GM19239 (cell line): ENCODE data around the gene EIF4G3.
A peak's percentile ranks its signal among the peaks of the same experiment; 100 is the strongest.
"Not testable (repeated sequence)": the region's sequence is repeated elsewhere in the genome, so short reads cannot be mapped to it uniquely, and the experiment has no call there.

Experiments used
- DNase-seq: peaks from one replicate; pipeline ENCODE4 v3.0.0; 2011; ENCODE audit warnings: low spot score; ENCODE audit not compliant: insufficient read length
- FAIRE-seq: peaks from 2 replicates; lab custom pipeline; 2011; peaks lifted over from hg19 to GRCh38; lab: Jason Lieb, UNC

The EIF4G3 gene

DNA sequence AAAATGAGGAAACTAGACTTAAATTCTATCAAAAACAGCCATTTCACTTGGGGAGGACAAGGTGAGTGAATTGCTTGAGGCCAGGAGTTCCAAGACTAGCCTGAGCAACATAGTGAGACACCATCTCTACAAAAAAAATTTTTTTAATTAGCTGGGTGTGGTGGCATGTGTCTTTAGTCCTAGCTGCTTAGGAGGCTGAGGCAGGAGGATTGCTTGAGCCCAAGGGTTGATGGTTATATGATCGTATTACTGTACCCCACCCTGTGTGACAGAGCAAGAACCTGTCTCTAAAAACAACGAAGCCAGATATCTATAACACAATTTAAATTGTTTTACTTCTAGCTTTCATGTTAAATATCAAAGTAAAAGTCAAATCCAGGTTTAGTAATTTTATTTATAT lies 263.5 kb downstream of the EIF4G3 start:
- FAIRE-seq (no peak), DNase-seq (no peak)

DNA sequence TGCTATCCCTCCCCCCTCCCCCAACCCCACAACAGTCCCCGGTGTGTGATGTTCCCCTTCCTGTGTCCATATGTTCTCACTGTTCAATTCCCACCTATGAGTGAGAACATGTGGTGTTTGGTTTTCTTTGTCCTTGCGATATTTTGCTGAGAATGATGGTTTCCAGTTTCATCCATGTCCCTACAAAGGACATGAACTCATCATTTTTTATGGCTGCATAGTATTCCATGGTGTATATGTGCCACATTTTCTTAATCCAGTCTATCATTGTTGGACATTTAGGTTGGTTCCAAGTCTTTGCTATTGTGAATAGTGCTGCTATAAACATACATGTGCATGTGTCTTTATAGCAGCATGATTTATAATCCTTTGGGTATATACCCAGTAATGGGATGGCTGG lies 269.2 kb downstream of the EIF4G3 start:
- DNase-seq, FAIRE-seq: not testable (repeated sequence)

DNA sequence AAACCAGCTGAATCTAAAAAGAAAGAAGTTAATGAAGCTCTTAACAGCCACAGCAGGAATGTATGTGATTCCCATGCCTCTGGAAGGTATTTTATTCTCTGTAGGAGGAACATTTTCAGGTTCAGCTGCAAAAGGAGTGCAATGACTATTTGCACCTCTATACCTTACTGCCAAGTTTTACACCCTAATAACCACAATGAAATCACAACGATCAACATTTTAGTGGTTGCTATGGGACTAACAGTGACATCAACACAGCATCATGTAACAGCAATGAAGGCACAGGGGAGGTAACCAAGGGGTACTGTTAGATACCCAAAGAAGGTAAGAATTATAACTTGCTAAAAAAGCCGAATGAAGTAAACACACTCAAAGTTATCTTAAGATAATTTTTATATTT lies 273.3 kb downstream of the EIF4G3 start:
- no peak for FAIRE-seq
- no peak for DNase-seq

DNA sequence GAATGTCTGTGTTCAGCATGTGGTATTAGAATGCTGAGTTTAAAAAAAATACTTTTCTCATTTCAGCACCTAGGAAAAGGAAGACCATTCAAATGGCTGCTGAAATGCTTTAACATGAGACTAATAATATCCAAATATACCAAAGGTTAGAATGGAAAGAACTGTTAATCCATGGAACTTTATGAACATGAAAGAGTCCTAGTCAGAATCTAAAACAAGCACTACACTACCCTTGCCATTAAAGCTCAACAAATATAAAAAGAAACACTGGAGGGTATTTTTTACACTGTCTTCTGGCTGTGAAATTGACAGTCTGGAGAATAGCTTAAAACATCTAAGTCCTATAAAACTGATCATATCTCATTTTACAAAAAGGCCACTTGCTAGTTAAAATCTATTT lies 276.6 kb downstream of the EIF4G3 start:
- DNase-seq = no peak
- FAIRE-seq = no peak

DNA sequence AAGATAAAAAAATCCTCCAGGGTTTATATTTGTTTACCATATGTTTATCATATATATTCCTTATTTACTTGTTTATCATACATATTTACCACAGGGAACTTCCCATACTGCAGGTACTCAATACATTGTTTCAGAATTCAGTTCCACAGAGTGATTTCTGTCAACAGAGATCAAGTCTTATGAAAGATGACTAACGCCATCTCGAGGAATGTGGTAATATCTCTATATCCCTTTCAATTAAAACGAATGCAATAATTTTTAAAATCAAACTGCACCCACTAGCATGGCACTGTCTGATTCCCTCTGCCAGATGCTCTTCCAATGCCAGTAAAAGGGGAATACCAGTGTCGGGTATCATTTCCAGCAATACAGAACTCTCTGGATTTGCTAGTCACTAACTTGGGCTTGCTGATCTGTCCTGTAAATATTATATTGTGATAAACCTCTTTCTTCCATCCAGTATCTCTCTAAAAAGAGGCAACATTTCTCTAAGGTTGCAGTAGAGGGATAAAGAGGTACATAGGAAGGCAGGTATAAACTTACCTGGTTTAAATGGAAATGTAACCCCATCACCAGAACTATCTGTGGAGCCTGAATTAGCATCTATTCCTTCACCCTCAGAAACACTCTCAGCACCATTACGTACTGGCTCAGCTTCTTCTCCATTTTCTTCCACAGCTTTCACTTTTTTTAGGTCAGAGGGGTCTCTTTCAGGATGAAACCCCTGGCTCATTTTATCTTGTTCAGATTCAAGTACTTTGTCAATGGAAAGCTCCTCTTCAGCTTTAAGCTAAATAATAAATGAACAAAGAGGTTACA lies 277.3 kb downstream of the EIF4G3 start:
- DNase-seq (no peak), FAIRE-seq (no peak)

DNA sequence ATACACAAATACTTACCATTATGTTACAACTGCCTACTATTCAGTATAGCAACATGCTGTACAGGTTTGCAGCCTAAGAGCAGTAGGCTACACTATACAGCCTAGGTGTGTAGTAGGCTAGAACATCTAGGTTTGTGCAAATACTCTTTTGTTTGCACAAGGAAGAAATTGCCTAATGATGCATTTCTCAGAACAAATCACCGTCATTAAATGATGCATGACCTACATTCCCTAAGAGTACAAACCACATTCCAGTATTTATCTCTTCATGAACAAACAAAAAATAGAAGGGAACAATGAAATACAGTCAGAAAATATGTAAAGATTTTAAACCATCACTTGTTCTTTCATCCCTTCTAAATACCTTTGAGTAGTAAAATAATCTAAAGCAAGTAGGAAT lies 279.9 kb downstream of the EIF4G3 start:
- FAIRE-seq (peak; percentile 31), DNase-seq (no peak)

DNA sequence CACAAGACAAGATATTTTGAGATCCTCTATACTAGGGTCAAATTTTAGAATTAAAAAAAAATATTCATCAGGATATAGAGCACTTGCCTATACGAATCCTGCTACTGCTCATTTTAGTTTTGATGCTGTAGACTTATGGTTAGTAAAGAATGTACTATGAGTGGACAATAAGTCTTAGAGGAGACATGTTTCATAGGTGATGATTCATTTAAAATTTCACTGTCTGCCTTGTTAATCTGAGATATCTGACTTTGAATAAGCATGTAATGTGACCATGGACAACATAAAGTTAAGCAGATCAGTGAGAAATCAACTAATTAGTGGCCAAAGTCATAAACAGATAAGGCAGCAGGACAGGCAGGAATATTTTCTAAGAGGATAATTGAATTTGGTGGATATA lies 282.8 kb downstream of the EIF4G3 start:
- no peak for DNase-seq
- no peak for FAIRE-seq

DNA sequence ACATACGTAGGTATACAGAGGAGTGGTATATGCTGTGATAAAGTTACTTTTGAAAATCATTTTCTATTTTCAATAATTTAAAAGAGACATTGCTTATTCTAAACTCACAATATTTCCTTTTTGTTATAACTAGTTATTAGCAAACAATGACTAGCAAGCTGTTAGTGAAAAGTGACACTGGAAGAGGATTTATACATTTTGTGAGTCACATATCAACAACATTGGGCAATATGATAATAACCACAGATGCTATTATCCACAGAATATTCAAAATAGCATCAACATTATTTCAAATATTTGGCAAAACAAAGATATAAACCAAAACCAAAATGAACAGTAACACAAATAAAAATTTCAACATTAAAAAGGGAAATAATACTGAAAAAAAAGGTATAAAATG lies 285.6 kb downstream of the EIF4G3 start:
- FAIRE-seq (no peak), DNase-seq (no peak)

DNA sequence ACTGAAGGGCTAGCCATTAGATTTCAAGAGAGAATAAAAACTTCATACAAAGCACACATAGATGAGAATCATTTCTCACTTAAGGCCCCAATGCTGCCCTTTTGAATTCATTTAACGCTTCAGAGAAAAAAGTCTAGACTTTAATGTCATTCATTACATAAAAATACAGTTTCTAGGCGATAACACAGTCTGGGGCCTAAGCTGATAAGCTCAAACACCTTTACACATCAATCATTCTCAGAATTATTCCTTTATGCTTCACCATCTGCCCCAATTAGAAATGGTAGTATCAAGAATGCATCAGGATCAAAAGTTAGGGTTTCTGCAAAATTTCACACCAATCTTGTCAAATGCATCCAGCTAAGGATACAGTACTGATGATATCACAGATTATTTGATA lies 289.5 kb downstream of the EIF4G3 start:
- DNase-seq (no peak), FAIRE-seq (no peak)

DNA sequence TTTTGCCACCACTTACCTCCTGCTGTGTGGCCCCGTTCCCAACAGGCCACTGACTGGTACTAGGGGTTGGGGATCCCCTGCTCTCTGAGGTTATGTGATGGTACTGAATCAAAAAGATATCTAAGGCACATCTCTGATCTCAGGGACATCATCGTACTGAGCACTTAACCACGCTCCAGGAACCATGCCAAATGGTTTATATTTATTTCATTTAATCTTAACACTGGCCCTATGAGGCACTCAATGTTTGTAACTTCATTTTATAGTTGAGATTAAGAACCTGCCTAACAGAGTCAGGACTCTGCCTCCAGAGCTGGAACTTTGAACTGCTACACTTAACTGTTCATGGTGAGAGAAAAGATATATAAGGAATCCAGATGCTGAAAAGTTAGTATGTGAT lies 291.6 kb downstream of the EIF4G3 start:
- FAIRE-seq (no peak), DNase-seq (no peak)

DNA sequence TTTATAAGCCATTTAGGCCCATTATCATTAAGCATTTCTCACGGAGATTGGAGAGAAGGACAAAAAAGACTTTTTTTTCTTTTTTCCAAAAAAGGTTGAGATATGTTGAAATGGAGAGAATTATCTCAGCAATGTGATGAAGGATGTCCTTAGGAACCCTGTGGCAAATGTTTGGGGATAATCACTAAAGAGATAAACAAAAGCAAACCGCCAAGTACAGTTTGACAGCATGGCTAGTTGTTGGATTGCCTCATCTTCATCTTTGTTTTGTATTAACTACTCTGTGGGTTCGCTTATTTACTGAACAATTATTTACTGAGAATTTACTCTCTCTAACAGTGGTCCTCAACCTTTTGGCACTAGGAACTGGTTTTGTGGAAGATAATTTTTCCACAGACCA lies 292.2 kb downstream of the EIF4G3 start:
- no peak for FAIRE-seq

DNA sequence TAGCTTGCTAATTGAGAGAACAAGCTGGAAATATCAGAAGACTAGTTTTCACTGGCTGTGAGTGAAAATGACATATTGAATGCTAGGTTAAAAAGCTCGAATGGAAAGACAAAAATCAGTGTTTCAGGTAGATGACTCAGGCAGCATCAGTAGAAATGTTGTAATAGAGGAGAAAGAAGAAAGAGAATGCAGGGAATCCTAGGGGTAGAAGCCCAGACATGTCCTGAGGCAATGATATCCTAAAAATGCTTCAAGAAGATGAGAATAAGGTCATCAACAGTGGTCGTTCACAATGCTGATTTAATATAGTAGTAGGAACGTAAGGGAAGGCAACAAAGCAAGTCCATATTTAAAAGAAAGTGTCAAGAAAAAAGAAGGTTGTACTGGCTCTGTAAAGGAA lies 292.9 kb downstream of the EIF4G3 start:
- no peak for FAIRE-seq
- no peak for DNase-seq

More for the DNA sequence above, 292.2 kb downstream of the EIF4G3 start:
- DNase-seq = no peak

DNA sequence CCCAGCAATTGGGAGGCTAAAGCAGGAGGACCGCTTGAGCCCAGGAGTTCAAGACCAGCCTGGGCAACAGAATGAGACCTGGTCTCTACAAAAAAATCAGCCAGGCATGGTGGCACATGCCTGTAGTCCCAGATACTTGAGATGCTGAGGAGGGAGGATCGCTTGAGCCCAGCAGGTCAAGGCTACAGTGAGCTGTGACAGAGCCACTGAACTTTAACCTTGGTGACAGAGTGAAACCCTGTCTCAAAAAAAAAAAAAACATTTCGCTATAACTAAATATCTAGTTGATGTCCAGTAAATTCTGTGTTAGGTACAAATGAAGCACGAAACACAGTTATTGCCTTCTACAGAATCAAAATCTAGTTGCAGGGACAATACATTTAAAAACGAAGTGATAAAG lies 293.9 kb downstream of the EIF4G3 start:
- FAIRE-seq = no peak
- no peak for DNase-seq

DNA sequence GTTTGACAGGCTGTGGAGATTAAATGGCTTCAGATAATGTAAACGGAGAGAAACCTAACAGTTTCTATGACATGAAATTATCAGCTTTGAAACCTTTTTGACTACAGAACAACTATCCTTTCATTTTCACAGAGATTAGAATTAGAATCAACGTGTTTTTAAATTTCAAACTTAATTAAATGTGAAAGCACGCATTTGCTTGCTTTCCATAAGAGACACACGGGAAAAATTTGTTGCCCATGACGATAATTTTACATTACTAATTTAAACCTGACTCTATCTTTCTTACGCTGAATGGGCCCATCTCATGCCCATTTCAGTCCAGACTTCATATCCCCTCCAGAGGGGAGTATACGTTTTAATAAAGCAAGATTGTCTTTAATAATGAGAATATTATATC lies 297.9 kb downstream of the EIF4G3 start:
- FAIRE-seq (no peak), DNase-seq (no peak)

DNA sequence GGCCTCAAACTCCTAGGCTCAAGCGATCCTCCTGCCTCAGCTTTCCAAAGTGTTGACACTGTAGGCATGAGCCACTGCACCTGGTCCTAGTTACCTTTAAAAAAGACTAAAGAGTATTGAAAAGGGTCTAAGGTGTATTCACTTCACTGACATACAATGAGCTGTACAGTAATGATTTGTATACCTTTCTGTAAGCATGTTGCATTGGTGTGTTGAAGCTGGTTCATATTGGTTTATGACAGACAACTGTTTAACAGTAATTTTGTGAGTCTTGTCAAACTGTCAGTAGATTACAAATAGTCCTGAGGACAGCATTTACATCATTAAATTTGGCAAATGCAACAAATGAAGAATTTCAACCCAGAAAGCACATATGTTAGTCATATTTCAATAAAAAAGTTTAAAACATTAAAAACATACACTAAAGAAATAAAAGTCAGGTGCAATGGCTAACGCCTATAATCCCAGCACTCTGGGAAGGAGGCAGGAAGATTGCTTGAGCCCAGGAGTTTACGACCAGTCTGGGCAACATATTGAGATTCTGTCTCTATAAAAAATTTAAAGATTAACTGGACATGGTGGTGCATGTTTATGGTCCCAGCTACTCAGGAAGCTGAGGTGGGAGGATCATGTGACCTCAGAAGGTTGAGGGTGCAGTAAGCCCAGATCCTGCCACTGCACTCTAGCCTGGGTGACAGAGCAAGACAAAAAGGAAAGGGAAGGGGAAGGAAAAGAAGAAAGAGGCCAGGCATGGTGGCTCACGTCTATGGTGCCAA lies 301.3 kb downstream of the EIF4G3 start:
- no peak for FAIRE-seq

DNA sequence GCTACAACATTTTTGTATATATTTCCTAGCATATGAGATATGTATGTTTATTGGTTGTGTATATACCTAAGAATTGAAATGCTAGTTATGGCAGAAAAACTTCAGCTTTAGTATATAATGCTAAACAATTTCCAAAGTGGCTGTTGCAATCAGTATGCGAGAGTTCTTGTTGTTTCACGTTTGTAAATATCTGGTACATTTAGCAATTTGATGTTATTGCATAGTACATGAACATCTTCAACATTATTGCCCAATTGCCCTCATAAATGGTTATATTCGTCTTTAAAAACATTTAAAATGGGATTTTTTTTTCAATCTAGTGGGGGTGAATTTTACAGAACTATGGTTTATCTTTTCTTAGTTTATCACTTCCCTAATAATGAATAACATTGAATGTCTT lies 303.4 kb downstream of the EIF4G3 start:
- DNase-seq (no peak), FAIRE-seq (no peak)

More for the DNA sequence above, 301.3 kb downstream of the EIF4G3 start:
- no peak for DNase-seq

DNA sequence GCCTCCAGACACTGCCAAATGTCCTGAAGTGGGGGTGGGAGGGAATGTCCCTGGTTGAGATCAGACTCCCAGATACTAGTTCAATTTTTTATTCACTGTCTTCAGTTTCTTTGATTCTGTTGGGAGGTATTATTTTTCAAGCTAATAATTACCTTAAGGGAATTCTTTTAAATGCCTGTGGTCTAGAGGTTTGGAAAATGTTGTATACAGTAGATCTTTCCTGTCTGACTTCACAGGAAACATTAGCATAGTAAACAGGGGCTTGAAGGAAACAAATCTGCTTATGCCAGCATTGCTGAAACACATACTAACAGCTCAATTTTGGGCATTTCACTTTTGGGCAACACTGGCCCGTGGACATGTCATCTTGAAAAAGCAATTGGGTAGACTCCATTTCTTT lies 305.3 kb downstream of the EIF4G3 start:
- DNase-seq = no peak
- no peak for FAIRE-seq

DNA sequence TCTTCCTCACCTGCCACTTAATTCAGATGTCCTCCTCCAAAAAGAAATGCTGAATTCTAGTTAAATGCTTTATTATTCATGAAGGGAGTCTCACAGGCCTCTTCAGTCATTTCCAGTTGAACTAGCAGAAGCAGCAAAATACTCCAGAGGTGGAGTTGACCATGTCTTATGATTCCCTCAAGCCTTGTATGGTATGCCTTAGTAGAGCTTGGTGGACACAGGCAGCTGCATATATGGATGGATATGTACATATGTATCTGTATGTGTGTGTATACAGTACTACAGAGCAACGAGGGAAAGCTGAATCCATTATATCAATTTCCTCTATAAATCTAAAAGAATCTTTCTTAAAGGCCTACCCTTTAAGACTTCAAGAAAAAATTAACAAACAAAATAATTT lies 306.0 kb downstream of the EIF4G3 start:
- DNase-seq (no peak), FAIRE-seq (no peak)

DNA sequence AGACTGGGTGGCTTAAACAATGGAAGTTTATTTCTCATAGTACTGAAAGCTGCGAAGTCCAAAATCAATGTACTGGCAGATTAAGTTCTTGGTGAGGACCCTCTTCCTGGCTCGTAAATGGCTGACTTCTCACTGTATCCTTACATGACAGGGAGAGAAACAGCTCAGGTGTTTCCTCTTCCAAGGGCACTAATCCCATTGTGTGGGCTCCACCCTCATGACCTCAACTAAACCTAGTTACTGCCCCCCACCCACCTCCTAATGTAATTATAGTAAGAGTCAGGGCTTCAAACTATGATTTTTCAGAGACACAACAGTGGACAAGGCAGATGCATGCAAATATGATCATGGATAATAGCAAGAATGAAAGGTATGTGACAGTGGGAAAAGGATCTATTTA lies 308.4 kb downstream of the EIF4G3 start:
- no peak for FAIRE-seq
- DNase-seq = no peak

DNA sequence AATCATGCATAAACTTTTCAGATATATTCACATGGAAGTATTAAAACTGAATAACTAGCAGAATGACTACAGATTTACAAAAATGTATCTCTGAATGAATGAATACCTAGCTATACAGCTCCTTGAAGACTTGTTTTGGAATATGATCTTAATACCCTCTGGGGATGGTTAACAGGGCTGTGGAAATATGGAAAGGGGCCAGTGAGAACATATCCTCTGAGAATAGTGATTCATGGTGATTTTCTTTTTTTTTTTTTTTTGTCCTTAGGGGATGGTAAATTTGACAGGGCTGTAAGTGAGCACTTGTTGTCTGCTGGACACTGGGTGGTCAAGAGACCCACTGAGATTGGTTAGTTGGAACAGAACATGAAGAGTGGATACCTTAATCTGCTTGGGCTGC lies 308.9 kb downstream of the EIF4G3 start:
- no peak for FAIRE-seq
- DNase-seq = no peak

DNA sequence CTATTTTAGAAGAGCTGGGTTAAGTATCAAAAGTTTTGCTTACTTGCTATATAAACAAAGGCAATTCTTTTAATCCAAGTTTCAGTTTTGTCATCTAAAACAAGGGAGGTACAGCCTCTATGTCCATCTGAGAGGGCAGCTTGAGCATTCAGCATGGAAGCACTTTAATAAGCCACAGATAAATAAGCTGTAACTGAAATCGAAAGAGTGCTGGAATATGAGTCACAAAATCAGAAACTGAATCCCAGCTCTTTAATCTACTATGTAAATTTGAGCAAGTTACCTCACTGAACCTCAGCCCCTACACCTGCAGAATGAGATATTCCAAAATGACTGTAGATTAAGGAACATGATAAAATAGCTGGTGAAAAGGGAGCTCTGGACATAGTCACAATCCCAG lies 309.6 kb downstream of the EIF4G3 start:
- DNase-seq (no peak), FAIRE-seq (peak; percentile 33)

DNA sequence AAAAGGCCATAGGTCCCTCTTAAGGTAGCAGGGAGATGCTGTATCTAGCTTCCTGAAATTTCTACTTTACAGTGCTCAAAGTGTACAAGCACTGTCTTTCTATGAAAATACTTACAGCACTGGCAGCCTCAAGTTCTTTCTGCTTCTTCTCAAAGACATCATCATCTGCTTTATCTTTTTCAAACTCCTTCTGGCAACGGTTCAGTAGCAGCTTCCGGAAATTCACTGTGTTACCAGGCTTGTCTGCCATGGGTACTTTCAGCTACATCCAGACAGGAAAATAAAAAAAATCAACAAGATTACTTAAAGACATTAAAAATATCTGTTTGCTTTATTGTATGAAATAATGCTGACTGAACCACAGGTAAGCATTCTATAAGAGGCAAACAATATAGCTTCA lies 311.7 kb downstream of the EIF4G3 start:
- no peak for FAIRE-seq

More for the DNA sequence above, 311.7 kb downstream of the EIF4G3 start:
- no peak for DNase-seq
